ENCODE results near the gene NDUFS2. TPM values are rescaled to one million over a fixed set of nuclear protein-coding genes. Genes with fewer than 3 reads are reported as not detected.
"Not testable (repeated sequence)": the region's sequence is repeated elsewhere in the genome, so short reads cannot be mapped to it uniquely, and the experiment has no call there.

The NDUFS2 gene
- total RNA-seq, 4 donors from 2014 or later, result 68.5 to 131 (median 122) TPM

DNA sequence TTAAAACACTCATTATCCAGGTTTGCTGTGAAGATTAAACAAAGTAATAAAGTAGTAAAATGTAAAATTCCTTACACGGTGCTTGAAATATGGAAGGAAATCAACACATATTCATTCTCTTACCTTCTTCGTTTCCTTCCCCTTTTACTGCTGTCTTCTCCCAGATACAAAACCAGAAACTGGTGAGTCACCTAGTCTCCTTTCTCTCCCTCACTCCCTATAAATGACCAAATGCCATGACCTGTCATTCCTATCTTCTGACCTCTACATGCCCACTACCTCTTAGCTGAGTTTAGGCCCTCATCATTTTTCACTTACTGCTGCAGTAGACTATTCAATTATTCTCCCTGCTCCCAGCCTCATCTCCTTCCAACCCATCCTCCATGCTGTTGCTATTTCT, 40.1 kb downstream of the NDUFS2 start:
- Histone ChIP-seq H3K9me3 (no peaks in the 10 kb centered on the region), H3K4me3 (no peak overlapping the region), H3K27ac (replicated peaks in 1 of 4) (no peak overlapping the region), H3K27me3 (no peaks in the 10 kb centered on the region), H3K4me1 (no peaks in the 10 kb centered on the region), H3K36me3 (no peaks in the 10 kb centered on the region)
- TF ChIP-seq EP300 (IDR thresholded peaks at IDR 0.05), result no peak
- no peak for TF ChIP-seq POLR2A (IDR thresholded peaks at IDR 0.05; ENCODE audit: low read depth)
- TF ChIP-seq POLR2AphosphoS5 (IDR thresholded peaks at IDR 0.05), result no peak
- TF ChIP-seq, protein P1, sequence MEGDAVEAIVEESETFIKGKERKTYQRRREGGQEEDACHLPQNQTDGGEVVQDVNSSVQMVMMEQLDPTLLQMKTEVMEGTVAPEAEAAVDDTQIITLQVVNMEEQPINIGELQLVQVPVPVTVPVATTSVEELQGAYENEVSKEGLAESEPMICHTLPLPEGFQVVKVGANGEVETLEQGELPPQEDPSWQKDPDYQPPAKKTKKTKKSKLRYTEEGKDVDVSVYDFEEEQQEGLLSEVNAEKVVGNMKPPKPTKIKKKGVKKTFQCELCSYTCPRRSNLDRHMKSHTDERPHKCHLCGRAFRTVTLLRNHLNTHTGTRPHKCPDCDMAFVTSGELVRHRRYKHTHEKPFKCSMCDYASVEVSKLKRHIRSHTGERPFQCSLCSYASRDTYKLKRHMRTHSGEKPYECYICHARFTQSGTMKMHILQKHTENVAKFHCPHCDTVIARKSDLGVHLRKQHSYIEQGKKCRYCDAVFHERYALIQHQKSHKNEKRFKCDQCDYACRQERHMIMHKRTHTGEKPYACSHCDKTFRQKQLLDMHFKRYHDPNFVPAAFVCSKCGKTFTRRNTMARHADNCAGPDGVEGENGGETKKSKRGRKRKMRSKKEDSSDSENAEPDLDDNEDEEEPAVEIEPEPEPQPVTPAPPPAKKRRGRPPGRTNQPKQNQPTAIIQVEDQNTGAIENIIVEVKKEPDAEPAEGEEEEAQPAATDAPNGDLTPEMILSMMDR (IDR thresholded peaks at IDR 0.05), result no peak
- DNase-seq (ENCODE audit: extremely low spot score), result no peak
- 78% methylated on average over 2 of the region's 2 CpGs for WGBS
- intact Hi-C loops (cut with DNase I), result loop anchor here (5.0 kb wide), 1 partner anchor 40 kb away; no protein-coding TSS in a partner anchor

DNA sequence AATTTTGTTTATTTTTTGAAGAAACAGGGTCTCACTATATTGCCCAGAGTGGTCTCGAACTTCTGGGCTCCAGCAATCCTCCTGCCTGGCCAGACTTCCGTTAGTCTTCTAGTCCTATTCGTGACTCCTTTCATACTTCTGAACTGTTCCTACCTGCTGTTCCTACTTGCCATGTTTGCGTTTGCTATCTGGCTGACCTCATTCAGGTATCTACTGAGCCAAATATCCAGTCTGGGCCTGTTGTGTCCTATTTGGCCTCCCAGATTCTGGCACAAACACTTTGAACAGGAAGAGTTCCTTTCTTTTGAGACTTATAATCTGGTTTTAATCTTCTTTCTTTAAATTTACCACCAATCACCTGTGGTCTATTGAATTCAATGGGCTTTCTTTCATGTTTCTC, 42.7 kb downstream of the NDUFS2 start:
- no peaks in the 10 kb centered on the region for H3K27me3 ChIP-seq
- TF ChIP-seq POLR2A (IDR thresholded peaks at IDR 0.05; ENCODE audit: low read depth), result no peak
- TF ChIP-seq POLR2AphosphoS5 (IDR thresholded peaks at IDR 0.05), result no peak
- no peak for TF ChIP-seq EP300 (IDR thresholded peaks at IDR 0.05)
- TF ChIP-seq, protein P1 (IDR thresholded peaks at IDR 0.05), result no peak
- intact Hi-C loops (cut with DNase I), result loop anchor here (5.0 kb wide), 1 partner anchor 37 kb away; no protein-coding TSS in a partner anchor
- H3K4me1 ChIP-seq, result no peaks in the 10 kb centered on the region
- H3K27ac ChIP-seq (replicated peaks in 1 of 4), result no peak overlapping the region
- no peaks in the 10 kb centered on the region for H3K36me3 ChIP-seq
- H3K9me3 ChIP-seq, result no peaks in the 10 kb centered on the region
- no peak for DNase-seq (ENCODE audit: extremely low spot score)
- no peak overlapping the region for H3K4me3 ChIP-seq
- WGBS, result 97% methylated on average over 4 of the region's 4 CpGs

DNA sequence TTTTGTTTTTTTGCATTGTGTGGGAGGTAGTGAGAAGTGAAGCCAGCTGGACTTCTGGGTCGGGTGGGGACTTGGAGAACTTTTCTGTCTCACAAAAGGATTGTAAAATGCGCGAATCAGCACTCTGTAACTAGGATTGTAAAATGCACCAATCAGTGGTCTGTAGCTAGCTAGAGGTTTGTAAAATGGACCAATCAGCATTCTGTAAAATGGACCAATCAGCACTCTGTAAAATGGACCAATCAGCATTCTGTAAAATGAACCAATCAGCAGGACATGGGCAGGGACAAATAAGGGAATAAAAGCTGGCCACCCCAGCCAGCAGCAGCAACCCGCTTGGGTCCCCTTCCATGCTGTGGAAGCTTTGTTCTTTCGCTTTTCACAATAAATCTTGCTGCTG, 47.9 kb downstream of the NDUFS2 start:
- WGBS, result 86% methylated on average over 5 of the region's 5 CpGs
- H3K4me1 ChIP-seq; intact Hi-C loops (cut with DNase I); H3K27ac ChIP-seq (replicated peaks in 1 of 4); H3K4me3 ChIP-seq; DNase-seq (ENCODE audit: extremely low spot score); H3K9me3 ChIP-seq; H3K36me3 ChIP-seq; H3K27me3 ChIP-seq: not testable (repeated sequence)

- Histone ChIP-seq H3K27me3 (no peaks in the 10 kb centered on the region), H3K36me3 (no peaks in the 10 kb centered on the region), H3K9me3 (no peaks in the 10 kb centered on the region), H3K4me1 (no peaks in the 10 kb centered on the region), H3K4me3 (no peak overlapping the region), H3K27ac (replicated peaks in 1 of 4) (no peak overlapping the region)
- no peak for DNase-seq (ENCODE audit: extremely low spot score)
- TF ChIP-seq EP300 (IDR thresholded peaks at IDR 0.05), result no peak
- TF ChIP-seq POLR2AphosphoS5 (IDR thresholded peaks at IDR 0.05), result no peak
- TF ChIP-seq, protein P1 (IDR thresholded peaks at IDR 0.05), result no peak
- no peak for TF ChIP-seq POLR2A (IDR thresholded peaks at IDR 0.05; ENCODE audit: low read depth)
- WGBS, result 79% methylated on average over 7 of the region's 7 CpGs
- intact Hi-C loops (cut with DNase I), result no loop called here
These were observed 48.7 kb downstream of the NDUFS2 start for GRCh38 chr1:161250829-161251228.

GRCh38 chr1:161251579-161251978, 49.4 kb downstream of the NDUFS2 start:
- TF ChIP-seq POLR2AphosphoS5 (IDR thresholded peaks at IDR 0.05) (no peak), POLR2A (IDR thresholded peaks at IDR 0.05; ENCODE audit: low read depth) (no peak), EP300 (IDR thresholded peaks at IDR 0.05) (no peak)
- TF ChIP-seq, protein P1 (IDR thresholded peaks at IDR 0.05), result no peak
- DNase-seq (ENCODE audit: extremely low spot score), result no peak
- peaks cover 0 to 3% (median under 1%) of the 10 kb centered on the region in 4 donors for H3K9me3 ChIP-seq
- H3K27me3 ChIP-seq, result no peaks in the 10 kb centered on the region
- intact Hi-C loops (cut with DNase I), result no loop called here
- no peak overlapping the region for H3K4me3 ChIP-seq
- H3K4me1 ChIP-seq, result no peaks in the 10 kb centered on the region
- no peak overlapping the region for H3K27ac ChIP-seq (replicated peaks in 1 of 4)
- WGBS, result 87% methylated on average over 8 of the region's 8 CpGs
- H3K36me3 ChIP-seq, result no peaks in the 10 kb centered on the region

DNA sequence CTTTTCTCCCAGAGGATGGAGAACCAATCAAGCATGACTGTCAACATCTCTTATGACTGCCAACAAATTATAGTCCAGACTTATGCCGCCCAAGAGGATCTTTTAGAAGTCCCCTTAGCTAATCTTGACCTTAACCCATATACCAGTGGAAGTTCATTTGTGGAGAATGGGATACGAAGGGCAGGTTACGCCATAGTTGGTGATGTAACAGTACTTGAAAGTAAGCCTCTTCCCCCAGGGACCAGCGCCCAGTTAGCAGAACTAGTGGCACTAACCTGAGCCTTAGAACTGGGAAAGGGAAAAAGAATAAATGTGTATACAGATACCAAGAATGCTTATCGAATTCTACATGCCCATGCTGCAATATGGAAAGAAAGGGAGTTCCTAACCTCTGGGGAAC, 53.1 kb downstream of the NDUFS2 start:
- intact Hi-C loops (cut with DNase I), result not testable (repeated sequence)

DNA sequence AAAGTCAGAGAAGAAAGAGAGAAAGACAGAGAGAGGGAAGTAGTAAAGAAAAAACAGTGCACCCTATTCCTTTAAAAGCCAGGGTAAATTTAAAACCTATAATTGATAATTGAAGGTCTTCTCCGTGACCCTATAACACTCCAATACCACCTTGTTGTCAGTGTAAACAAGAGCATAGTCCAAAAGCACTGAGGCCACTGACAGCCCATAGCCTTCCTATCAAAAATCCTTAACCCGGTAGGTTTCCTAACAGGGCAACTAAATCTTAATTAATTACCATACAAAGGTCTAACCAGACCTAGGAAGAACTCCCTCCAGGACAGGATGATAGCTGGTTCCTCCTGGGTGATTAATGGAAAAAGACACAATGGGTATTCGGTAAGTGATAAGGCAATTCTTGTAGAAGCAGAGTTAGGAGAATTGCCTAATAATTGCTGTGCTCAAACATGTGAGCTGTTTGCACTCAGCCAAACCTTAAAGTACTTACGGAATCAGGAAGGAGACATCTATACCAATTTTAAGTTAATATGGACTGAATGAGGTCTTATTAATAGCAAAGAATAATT, 53.9 kb downstream of the NDUFS2 start:
- H3K4me1 ChIP-seq, result peaks cover 4 to 29% (median 19%) of the 10 kb centered on the region in 4 donors
- H3K9me3 ChIP-seq, result peaks cover 0 to 15% (median 11%) of the 10 kb centered on the region in 4 donors
- WGBS, result 88% methylated on average over 4 of the region's 4 CpGs
- H3K27ac ChIP-seq (replicated peaks in 1 of 4); H3K4me3 ChIP-seq; DNase-seq (ENCODE audit: extremely low spot score); intact Hi-C loops (cut with DNase I); H3K36me3 ChIP-seq: not testable (repeated sequence)
- peaks cover 0 to 39% (median 10%) of the 10 kb centered on the region in 4 donors for H3K27me3 ChIP-seq

More for the DNA sequence above, 53.1 kb downstream of the NDUFS2 start:
- peaks cover 4 to 22% (median 14%) of the 10 kb centered on the region in 4 donors for H3K4me1 ChIP-seq
- WGBS, result 78% methylated on average over 5 of the region's 5 CpGs
- H3K36me3 ChIP-seq; H3K4me3 ChIP-seq; DNase-seq (ENCODE audit: extremely low spot score); H3K27ac ChIP-seq (replicated peaks in 1 of 4): not testable (repeated sequence)
- peaks cover 0 to 15% (median 11%) of the 10 kb centered on the region in 4 donors for H3K9me3 ChIP-seq
- peaks cover 0 to 32% (median 10%) of the 10 kb centered on the region in 4 donors for H3K27me3 ChIP-seq

DNA sequence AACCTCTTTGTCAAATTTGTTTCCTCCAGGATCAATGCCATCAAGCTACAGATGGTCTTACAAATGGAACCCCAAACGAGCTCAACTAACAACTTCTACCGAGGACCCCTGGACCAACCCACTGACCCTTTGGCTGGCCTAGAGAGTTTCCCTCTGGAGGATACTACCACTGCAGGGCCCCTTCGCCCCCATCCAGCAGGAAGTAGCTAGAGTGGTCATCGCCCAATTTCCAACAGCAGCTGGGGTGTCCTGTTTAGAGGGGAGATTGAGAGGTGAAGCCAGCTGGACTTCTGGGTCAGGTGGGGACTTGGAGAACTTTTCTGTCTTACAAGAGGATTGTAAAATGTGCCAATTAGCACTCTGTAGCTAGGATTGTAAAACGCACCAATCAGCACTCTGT, 54.9 kb downstream of the NDUFS2 start:
- H3K36me3 ChIP-seq; H3K4me3 ChIP-seq; H3K27ac ChIP-seq (replicated peaks in 1 of 4); DNase-seq (ENCODE audit: extremely low spot score); intact Hi-C loops (cut with DNase I): not testable (repeated sequence)
- Histone ChIP-seq H3K4me1 (peaks cover 4 to 39% (median 29%) of the 10 kb centered on the region in 4 donors), H3K9me3 (peaks cover 0 to 15% (median 11%) of the 10 kb centered on the region in 4 donors), H3K27me3 (peaks cover 0 to 41% (median 10%) of the 10 kb centered on the region in 4 donors)
- WGBS, result 87% methylated on average over 3 of the region's 5 CpGs
